NCI-H2196 (cell line): ENCODE measurements around the gene ZNF655.
"Not testable (repeated sequence)": the region's sequence is repeated elsewhere in the genome, so short reads cannot be mapped to it uniquely, and the experiment has no call there.

Experiments used
- DNase-seq: peaks from one replicate; lab custom pipeline; 2025; ENCODE audit not compliant: unreplicated experiment; lab: John Stamatoyannopoulos, UW

ZNF655 gene

DNA sequence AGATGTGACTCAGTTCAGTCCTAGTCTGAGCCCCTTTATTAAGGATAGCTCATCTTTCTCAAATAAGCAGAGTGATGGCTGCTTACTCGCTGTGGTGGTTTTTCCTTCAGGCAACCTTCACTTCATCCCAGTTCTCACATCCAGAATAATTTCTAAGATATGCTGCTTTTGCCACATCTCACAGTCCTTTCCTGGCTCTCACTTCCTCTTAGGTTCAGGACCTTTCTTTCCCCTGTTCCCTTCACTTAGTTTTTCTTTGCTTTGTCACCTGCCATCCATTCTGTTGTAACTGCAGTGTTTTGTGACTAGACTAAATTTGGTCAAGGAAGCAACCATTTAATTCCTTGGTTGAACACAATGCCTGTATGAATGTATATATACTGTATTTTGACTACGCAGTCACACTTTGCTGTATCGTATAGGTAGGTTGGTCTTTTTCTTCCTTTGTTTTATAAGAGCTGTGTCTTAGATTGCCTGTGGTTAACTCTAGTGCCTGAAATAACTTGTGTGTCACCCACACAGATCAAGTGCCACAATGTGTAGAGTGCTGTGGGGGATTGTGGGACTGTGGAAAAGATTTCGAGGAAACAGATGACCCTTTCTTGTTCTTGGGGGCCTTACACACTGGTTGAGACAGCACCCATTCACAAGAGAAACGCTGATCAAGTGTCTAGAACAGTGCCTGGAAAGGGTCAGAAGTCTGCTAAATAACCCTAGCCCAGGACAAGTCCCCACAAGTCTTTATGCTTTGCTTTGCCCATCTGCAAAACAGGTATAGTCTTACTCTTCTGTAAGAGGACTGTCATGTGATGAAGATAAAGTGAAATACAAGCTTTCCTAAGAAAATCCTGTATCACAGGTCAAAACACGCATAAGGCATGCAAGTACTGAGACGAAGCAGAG, 2.6 kb downstream of the ZNF655 start:
- DNase-seq, result no peak

DNA sequence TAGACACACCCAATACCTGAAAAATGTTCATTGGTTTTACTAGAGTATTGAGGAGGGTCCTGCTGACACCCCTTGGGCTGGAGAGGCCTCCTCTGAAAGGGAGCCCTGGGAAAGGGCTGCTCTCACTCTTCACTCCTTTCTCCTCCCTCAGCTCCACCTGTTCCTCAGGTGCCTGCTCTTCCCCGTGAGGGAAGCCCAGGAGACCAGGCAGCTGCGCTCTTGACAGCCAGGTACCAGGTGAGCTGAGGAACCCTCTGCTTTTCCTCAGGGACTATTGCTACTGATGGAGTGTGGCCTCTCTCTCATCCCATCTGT, 3.3 kb downstream of the ZNF655 start:
- DNase-seq, result no peak

DNA sequence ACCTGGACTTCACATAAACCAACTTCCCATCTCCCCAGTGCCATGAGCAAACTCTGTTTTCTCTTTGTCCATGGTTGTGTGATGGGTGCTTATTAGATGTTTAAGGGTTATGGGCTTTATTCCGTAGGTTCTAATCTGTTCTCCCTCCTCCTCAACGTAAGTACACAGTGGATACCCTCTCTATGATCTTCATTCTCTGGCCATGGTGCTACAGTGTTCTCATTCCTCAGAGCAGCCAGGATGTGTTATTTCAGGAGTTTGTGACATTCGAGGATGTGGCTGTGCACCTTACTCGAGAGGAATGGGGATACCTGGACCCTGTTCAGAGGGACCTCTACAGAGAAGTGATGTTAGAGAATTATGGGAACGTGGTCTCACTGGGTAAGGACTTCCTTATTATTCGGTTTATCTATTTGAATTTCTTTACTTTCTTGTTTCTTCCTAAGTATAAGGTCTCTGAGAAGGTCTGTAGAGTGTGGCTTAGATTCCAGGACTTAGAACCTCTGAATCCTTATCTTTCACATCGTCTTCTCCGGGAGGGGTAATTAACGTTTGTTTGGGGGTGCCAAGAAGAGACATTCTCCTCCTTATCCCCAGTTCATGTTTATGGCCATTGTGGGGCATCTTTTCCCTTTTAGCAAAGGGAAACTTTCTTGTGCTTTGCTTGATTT, 3.8 kb downstream of the ZNF655 start:
- DNase-seq, result no peak

GRCh38 chr7:99562832-99563231, 4.4 kb downstream of the ZNF655 start:
- DNase-seq, result no peak

DNA sequence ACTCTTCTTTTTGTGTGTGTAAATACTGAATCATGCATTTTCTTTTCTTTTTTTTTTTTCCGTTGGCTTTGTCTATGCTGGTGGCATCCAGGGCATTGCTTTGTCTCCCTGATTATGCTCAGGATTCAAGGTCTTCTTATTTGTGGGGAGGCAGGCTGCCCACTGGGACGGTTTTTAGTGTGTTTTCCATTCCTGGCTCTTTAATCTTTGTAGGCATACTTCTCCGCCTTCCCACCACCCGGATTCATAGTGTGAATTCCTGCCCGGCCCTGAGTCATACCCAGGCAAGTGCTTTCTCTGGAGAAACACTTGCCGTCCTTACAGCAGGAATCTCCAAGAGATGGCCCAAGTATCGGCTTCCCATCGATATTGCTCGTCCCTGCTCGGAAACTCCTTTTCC, 5.2 kb downstream of the ZNF655 start:
- DNase-seq, result no peak

- DNase-seq, result not testable (repeated sequence)
Measured at GRCh38 chr7:99568770-99569169, 10.3 kb downstream of the ZNF655 start.

GRCh38 chr7:99571768-99572167, 13.3 kb downstream of the ZNF655 start:
- DNase-seq, result no peak

- no peak for DNase-seq
Measured at GRCh38 chr7:99573257-99573656, 14.8 kb downstream of the ZNF655 start.

GRCh38 chr7:99576251-99576650, 17.8 kb downstream of the ZNF655 start:
- DNase-seq, result no peak

DNA sequence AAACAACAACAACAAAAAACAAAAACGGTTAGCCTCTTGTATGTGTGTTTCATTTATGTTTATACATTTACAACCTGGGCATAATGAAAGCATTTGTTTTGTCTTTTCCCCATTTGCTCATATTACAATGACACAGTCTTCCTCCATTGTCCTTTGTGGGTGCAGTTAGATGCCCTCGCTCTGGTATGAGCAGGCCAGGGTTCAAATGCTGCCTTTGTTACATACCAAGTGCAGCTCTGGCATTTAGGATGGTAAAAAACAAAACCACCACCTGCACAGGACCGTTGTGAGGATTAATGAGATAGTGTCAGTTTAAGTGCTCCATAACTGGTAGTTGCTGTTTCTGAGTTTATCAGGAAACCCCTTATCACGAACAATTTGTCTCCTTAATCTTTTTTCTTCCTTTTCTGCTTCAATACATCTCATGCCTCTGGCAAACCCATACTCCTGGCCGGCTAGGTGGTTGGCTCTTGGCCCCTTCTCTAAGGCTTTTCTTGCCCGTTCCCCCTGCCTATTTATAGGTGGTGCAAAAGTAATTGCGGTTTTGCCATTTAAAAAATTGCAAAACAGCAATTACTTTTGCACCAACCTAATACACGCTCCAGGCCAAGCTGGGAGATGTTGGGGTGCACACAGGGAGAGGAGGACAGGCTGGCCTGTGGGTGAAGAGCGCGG, 21.0 kb downstream of the ZNF655 start:
- no peak for DNase-seq

- DNase-seq, result no peak
Measured at GRCh38 chr7:99579956-99580777, 21.7 kb downstream of the ZNF655 start.

GRCh38 chr7:99580778-99581332, 22.4 kb downstream of the ZNF655 start:
- not testable (repeated sequence) for DNase-seq

GRCh38 chr7:99588868-99589267, 30.4 kb downstream of the ZNF655 start:
- DNase-seq, result no peak

DNA sequence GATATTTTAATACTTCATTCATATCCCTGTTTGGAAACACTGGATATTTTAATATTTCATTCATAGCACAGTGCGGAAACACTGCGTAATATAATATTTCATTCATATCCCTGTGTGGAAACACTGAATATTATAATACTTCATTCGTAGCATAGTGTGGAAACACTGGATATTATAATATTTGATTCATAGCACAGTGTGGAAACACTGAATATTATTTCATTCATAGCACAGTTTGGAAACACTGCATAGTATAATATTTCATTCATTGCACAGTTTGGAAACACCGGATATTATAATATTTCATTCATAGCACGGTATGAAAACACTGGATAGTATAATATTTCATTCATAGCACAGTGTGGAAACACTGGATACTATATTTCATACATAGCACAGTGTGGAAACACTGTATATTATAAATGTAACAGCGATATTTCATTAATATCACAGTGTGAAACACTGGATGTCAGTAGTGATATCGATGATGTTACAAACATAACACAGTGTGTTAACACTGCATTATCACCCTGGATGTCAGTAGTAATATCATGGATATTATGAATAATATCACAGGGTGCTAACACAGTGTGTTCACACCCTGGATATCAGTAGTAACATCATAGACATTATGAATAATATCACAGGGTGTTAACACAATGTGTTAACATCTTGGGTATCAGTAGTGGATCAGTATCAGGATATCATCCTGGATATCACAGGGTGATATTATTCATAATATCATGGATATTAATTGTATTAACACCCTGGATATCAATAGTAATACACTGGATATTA, 36.7 kb downstream of the ZNF655 start:
- DNase-seq, result no peak

DNA sequence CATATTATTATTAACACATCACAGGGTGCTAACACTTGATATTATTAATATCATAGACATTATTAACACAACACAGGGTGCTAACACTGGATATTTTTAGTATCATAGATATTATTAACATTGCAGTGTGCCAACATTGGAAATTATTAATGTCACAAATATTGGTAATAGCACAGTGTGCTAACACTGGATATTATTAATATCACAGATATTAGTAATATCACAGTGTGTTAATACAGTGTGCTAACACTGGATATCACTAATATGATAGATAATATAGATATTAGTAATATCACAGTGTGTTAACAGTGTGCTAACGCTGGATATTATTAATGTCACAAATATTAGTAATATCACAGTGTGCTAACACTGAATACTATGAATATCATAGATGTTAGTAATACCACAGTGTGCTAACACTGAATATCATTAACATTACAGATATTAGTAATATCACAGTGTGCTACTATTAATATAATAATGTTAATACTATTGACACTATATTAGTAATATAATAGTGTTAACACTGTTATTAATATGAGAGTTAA, 38.0 kb downstream of the ZNF655 start:
- no peak for DNase-seq

DNA sequence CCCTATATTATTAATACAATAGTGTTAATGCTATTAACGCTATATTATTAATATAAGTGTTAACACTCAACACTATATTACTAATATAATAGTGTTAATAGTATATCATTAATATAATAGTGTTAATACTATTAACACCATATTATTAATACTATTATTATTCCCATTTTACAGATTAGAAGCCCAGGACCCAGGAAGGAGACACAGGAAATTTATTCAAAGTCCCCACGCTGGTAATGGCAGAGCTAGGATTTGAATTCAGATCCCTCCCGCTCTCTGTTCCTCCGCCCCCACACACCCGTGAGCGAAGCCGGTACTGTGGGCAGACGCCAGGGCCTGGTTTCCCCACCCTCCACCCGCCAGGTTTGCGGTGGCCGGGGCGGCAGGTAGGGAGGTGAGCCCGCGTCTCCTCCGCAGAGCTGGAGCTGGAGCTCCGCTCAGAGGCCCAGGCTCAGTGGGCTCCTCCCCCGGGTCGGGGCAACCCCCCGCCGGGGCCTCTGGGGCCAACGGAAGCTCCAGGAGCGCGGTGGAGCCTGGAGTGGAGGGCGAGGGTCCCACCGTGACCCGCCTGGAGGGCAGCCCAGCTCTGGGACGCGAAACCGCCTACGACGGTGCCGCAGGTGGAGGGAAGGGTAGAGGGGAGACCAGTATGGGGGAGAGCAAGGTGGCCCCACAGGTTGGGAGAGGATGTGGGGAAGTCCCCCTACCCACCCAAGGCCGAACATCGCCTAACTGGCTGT, 39.5 kb downstream of the ZNF655 start, which contains the start of gene TMEM225B:
TSS of gene TMEM225B (plus strand) at position 506 of the 740 bp plus-strand sequence. CDS start 6,122 bp downstream, outside the sequence.
- no peak for DNase-seq

- no peak for DNase-seq
Measured at GRCh38 chr7:99599836-99600235, 41.4 kb downstream of the ZNF655 start.

DNA sequence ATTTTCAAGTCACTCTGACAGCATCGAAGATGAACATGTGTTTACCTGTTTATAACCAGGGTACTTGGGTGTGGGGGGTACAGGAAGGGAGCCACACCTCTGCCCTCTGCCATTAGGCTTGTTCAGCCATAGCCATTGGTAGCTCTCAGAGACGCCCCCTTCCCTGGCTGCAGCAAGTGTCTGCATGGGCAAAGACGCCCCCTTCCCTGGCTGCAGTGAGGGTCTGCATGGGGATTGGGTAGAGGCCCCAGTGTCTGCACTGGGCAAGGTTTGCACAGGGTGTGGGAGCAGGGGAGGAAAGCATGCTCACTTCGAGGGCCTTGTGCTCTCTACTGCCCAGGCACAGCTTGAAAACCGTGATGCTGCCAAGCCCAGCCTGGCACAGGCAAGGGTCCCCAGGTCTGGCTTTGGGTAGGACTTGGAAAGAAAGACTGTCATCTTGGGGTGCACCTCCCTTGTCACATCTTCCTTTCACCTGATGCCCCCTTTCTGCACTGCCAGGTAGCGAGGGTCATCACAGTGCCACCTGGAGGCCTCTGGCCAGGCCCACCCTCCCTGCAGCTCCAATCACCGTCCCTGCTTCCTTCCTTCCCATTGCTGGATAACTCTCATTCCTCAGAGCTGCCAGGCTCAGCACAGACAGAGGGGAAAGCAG, 43.3 kb downstream of the ZNF655 start:
- no peak for DNase-seq
